Astrocyte of the spinal cord (primary cell): ENCODE data around the gene STKLD1.

ENCODE experiments used
- DNase-seq: peaks from one replicate; pipeline ENCODE4 v3.0.0; 2011; ENCODE audit warnings: low read depth, low spot score
- H3K4me3 ChIP-seq: 2 replicates; pipeline ENCODE4 v1.5.1; 2011; ENCODE audit warnings: low read depth, mild to moderate bottlenecking, low read length, moderate library complexity
- in situ Hi-C: cut with HindIII; loops from 2 replicates; pipeline ENCODE4 v1.10.0; 2017; ENCODE audit warnings: low sequenced_read_pairs
- TF ChIP-seq, protein P1 (sequence below): IDR thresholded peaks from 2 replicates; pipeline ENCODE4 v1.5.1; 2012; ENCODE audit warnings: low read depth, mild to moderate bottlenecking, low read length, inconsistent platforms

STKLD1 gene

DNA sequence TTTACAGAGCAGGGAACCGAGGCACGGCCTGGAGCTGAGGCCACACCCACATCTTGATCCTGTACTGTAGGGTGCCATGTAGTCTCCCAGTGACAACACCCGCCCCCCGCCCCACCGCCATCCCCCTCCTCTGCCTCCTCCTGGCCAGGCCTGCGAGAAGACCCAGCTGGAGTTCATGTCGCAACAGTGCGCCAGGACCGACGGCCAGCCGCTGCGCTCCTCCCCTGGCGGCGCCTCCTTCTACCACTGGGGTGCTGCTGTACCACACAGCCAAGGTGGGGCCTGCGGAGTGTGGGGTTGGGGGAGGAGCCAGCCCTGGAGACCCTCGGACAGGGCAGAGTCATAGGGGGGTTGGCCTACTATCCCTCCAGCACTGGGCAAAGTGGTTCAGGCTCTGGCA lies 60.5 kb downstream of the STKLD1 start:
- H3K4me3 ChIP-seq = no peak overlapping the region
- no peak for DNase-seq
- in situ Hi-C loops = no loop called here
- TF ChIP-seq, protein P1, sequence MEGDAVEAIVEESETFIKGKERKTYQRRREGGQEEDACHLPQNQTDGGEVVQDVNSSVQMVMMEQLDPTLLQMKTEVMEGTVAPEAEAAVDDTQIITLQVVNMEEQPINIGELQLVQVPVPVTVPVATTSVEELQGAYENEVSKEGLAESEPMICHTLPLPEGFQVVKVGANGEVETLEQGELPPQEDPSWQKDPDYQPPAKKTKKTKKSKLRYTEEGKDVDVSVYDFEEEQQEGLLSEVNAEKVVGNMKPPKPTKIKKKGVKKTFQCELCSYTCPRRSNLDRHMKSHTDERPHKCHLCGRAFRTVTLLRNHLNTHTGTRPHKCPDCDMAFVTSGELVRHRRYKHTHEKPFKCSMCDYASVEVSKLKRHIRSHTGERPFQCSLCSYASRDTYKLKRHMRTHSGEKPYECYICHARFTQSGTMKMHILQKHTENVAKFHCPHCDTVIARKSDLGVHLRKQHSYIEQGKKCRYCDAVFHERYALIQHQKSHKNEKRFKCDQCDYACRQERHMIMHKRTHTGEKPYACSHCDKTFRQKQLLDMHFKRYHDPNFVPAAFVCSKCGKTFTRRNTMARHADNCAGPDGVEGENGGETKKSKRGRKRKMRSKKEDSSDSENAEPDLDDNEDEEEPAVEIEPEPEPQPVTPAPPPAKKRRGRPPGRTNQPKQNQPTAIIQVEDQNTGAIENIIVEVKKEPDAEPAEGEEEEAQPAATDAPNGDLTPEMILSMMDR = no peak

DNA sequence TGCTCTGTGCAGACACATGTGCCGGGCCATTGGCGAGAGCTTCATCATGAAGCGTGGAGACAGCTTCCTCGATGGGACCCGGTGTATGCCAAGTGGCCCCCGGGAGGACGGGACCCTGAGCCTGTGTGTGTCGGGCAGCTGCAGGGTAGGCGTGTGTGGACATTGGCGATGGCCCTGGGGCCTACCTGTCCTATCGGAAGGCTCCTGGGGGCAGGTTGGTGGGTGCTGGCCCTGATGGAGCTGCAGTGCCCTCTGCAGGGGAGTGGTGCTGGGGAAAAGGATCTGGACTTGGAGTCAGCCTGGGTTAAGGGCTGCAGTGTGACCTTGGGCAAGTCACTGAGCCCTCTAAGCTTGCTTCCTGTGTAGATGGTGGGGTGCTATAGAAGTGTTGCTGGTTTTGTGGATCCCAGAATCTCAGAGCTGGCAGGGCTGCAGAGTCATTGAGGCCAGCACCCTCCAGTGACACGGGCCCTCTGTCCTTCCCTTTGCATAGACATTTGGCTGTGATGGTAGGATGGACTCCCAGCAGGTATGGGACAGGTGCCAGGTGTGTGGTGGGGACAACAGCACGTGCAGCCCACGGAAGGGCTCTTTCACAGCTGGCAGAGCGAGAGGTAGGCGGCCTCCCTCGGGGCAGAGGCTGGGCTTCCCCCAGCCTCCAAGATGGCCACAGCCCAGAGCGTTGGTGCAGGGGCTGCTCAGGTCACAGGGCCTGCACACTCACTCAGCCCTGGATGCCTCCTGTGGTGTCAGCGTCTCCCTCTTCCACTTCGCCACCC lies 61.8 kb downstream of the STKLD1 start:
- in situ Hi-C loops = no loop called here
- DNase-seq = no peak
- TF ChIP-seq, protein P1 = no peak
- H3K4me3 ChIP-seq = no peak overlapping the region

DNA sequence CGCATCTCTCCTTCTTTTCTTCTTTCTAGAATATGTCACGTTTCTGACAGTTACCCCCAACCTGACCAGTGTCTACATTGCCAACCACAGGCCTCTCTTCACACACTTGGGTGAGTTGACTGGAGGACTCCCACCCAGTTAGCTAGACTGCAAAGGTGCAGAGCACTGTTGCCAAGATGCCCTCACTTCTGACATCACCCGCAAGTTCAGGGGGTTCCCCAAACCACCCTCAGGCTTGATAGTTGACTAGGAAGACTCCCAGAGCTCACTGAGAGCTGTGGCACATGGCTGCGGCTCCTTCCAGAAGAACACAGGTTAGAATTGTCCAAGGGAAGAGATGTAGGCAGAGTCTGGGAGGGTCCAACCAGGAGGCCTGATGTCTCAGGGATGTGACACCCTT lies 63.2 kb downstream of the STKLD1 start:
- H3K4me3 ChIP-seq = no peak overlapping the region
- no peak for DNase-seq
- in situ Hi-C loops = no loop called here
- TF ChIP-seq, protein P1 = no peak

DNA sequence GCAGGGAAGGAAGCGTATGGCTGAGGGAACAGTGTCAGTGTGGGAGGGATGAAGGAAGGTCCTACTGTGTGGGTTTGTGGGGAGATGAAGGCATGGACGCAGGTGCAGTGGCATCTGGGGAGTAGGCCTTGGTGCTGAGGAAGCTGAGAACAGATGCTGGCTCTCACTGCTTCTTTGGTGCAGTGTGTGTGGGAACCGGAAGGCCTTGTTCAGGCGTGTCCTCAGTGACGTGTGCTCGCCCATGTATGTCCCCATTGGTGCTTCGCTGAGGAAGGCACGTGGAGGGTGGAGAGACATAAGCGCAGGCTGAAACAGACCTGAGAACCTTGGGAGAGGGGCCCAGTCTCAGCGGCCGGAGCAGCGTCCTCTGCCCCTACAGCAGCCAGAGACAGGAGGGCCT lies 64.7 kb downstream of the STKLD1 start:
- H3K4me3 ChIP-seq = no peak overlapping the region
- TF ChIP-seq, protein P1 = no peak
- in situ Hi-C loops = no loop called here
- DNase-seq = no peak

DNA sequence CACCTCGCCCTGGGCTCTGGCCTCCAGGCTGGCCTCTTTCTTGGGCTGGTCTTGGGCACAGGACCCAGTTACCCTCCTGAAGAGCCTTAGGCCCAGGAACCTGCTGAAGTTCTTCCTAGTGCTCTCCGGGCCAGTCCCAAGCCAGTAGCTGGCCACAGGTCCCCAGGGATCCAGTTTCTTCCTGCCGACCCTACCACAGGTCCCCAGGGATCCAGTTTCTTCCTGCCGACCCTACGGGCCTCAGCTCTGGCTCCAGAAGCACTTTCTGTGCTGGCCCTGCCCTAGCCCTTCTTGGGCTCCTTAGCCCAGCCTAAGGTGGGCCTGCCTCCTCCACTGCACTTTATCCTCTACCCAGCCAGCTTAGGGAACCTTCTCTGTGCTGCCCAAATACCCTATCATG lies 65.4 kb downstream of the STKLD1 start:
- H3K4me3 ChIP-seq = no peak overlapping the region
- TF ChIP-seq, protein P1 = no peak
- in situ Hi-C loops = no loop called here
- DNase-seq = no peak

DNA sequence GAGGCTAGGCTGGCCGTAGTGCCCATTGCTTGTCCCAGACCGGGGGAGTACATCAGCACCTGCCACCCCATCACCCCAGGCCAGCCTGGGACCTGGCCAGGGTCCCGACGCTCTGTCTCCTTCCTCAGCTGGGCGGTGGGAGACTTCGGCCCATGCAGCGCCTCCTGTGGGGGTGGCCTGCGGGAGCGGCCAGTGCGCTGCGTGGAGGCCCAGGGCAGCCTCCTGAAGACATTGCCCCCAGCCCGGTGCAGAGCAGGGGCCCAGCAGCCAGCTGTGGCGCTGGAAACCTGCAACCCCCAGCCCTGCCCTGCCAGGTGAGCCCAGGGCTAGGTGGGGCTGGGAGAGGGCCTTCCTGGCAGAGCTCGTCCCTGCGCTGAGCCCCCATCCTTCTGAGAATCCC lies 67.1 kb downstream of the STKLD1 start:
- DNase-seq = no peak
- TF ChIP-seq, protein P1 = no peak
- H3K4me3 ChIP-seq = no peak overlapping the region
- in situ Hi-C loops = no loop called here
